GM12878 (cell line): ENCODE data around the gene TAS2R60. TPM values are rescaled to one million over a fixed set of nuclear protein-coding genes. Genes with fewer than 3 reads are reported as not detected.

Experiments
- ATAC-seq: fragments of 200-7000 bp; cut with Tn5 transposase; 3 replicates; pipeline ENCODE4 v1.9.1; 2020; ENCODE audit warnings: mild to moderate bottlenecking, moderate library complexity
- BruUV-seq: library from RNA; stranded (reverse); fragments of 400-500 nt; replicated peaks from 2 replicates; lab custom pipeline; 2021; lab: Mats Ljungman, UMichigan
- CTCF ChIA-PET: fragments of 300-600 bp; sonication (Branson Sonifier 250); formaldehyde crosslinking; extraction: SDS; loops from one replicate; lab custom pipeline; 2021; ENCODE audit warnings: inconsistent platforms; lab: Yijun Ruan, JAX
- POLR2A ChIA-PET: fragments of 350-600 bp; formaldehyde crosslinking; extraction: SDS; loops from one replicate; lab custom pipeline; 2021; ENCODE audit warnings: inconsistent platforms; lab: Charles Lee
- RAD21 ChIA-PET: fragments of 300-600 bp; sonication (Branson Sonifier 250); formaldehyde crosslinking; loops from one replicate; lab custom pipeline; 2023; ENCODE audit warnings: antibody characterized with exemption; ENCODE audit not compliant: unreplicated experiment; lab: Charles Lee
- SMC1A ChIA-PET: fragments of 300-600 bp; sonication (Branson Sonifier 250); formaldehyde crosslinking; loops from one replicate; lab custom pipeline; 2023; ENCODE audit not compliant: unreplicated experiment, uncharacterized antibody; lab: Charles Lee
- DNase-seq: peaks from one replicate; pipeline ENCODE4 v3.0.0-alpha.2; 2011; ENCODE audit warnings: low read depth, low spot score
- FAIRE-seq: peaks from 3 replicates; lab custom pipeline; 2011; peaks lifted over from hg19 to GRCh38; lab: Jason Lieb, UNC
- H2AFZ ChIP-seq: 2 replicates; pipeline ENCODE4 v1.6.0; 2011; ENCODE audit warnings: low read depth, low read length, control low read depth; ENCODE audit not compliant: control insufficient read depth
- H3K27ac ChIP-seq: 2 replicates; pipeline ENCODE4 v1.5.1; 2011; ENCODE audit warnings: control low read depth; ENCODE audit not compliant: control insufficient read depth, insufficient read depth
- H3K27me3 ChIP-seq, 2 experiments: replicated peaks in 1 of 2; 2 replicates each; pipeline versions ENCODE4 v1.6.0 to v1.6.1; 2011; ENCODE audit warnings: low read length in 1 of 2; ENCODE audit not compliant: control insufficient read depth in 2 of 2, insufficient read depth in 2 of 2
- H3K36me3 ChIP-seq, 2 experiments: 2 replicates each; pipeline ENCODE4 v1.5.1; 2011; ENCODE audit warnings: low read length in 1 of 2; ENCODE audit not compliant: control insufficient read depth in 2 of 2, insufficient read depth in 2 of 2
- H3K4me1 ChIP-seq: 2 replicates; pipeline ENCODE4 v1.6.1; 2011; ENCODE audit warnings: mild to moderate bottlenecking, low read length, moderate library complexity, mixed read lengths; ENCODE audit not compliant: control insufficient read depth, insufficient read depth
- H3K4me2 ChIP-seq: 2 replicates; pipeline ENCODE4 v1.6.0; 2011; ENCODE audit warnings: control low read depth; ENCODE audit not compliant: control insufficient read depth, insufficient read depth
- H3K4me3 ChIP-seq: fragments of 200-600 bp; sonication (generic); 2 replicates; pipeline ENCODE4 v1.5.1; 2016
- H3K79me2 ChIP-seq: 2 replicates; pipeline ENCODE4 v1.6.0; 2011; ENCODE audit warnings: low read length; ENCODE audit not compliant: control insufficient read depth, insufficient read depth
- H3K9ac ChIP-seq: 2 replicates; pipeline ENCODE4 v1.8.0; 2011; ENCODE audit warnings: low read length, control low read depth, mixed read lengths; ENCODE audit not compliant: control insufficient read depth, insufficient read depth
- H3K9me3 ChIP-seq: replicated peaks from 3 replicates; pipeline ENCODE4 v1.5.1; 2011; ENCODE audit warnings: mild to moderate bottlenecking, low read length; ENCODE audit not compliant: control insufficient read depth, insufficient read depth
- H4K20me1 ChIP-seq: 2 replicates; pipeline ENCODE4 v1.6.0; 2011; ENCODE audit not compliant: control insufficient read depth, insufficient read depth
- BMI1 ChIP-seq: fragments of 450-650 bp; IDR thresholded peaks from 2 replicates; pipeline ENCODE4 v1.6.1; 2016; ENCODE audit warnings: mild to moderate bottlenecking, moderate library complexity, borderline replicate concordance
- CBFB ChIP-seq: IDR thresholded peaks from 2 replicates; pipeline ENCODE4 v1.6.1; 2016; ENCODE audit warnings: antibody characterized with exemption, low read depth
- CBX3 ChIP-seq: fragments of 200-600 bp; sonication (generic); IDR thresholded peaks from 2 replicates; pipeline ENCODE4 v1.6.1; 2016; ENCODE audit warnings: low read depth, borderline replicate concordance
- CHD2 ChIP-seq: IDR thresholded peaks from 2 replicates; pipeline ENCODE4 v1.6.1; 2011; ENCODE audit warnings: low read depth, low read length, improper control_type of control experiment, borderline replicate concordance
- HDAC6 ChIP-seq: fragments of 200-600 bp; sonication (generic); IDR thresholded peaks from one replicate; pipeline ENCODE4 v1.8.0; 2017; ENCODE audit warnings: antibody characterized with exemption; ENCODE audit not compliant: unreplicated experiment
- KLF5 ChIP-seq: fragments of 450-650 bp; IDR thresholded peaks from 2 replicates; pipeline ENCODE4 v1.6.1; 2014; ENCODE audit warnings: mild to moderate bottlenecking; ENCODE audit not compliant: partially characterized antibody
- MYB ChIP-seq: fragments of 150-350 bp; IDR thresholded peaks from 2 replicates; pipeline ENCODE4 v1.6.1; 2014; ENCODE audit warnings: mild to moderate bottlenecking, low read depth, low read length, borderline replicate concordance
- ZSCAN29 ChIP-seq: fragments of 450-650 bp; IDR thresholded peaks from 2 replicates; pipeline ENCODE4 v1.6.1; 2017; ENCODE audit warnings: mild to moderate bottlenecking, moderate library complexity
- WGBS: methylation state at CpG from one replicate; pipeline ENCODE4 v1.1.6; 2016; ENCODE audit warnings: low lambda C conversion rate; ENCODE audit not compliant: insufficient replicate concordance, insufficient coverage; ENCODE audit errors: missing lambda C conversion rate; 5-methylcytosine and 5-hydroxymethylcytosine counted together
- in situ Hi-C: fragments of 300-500 bp; cut with MboI; formaldehyde crosslinking; loops from 9 replicates; pipeline ENCODE4 v1.14.3; 2018; ENCODE audit warnings: mixed read lengths
- intact Hi-C: fragments of 100-400 bp; cut with micrococcal nuclease; formaldehyde crosslinking; loops from one replicate; pipeline ENCODE4 v1.14.2; 2022; ENCODE audit not compliant: unreplicated experiment
- polyA plus RNA-seq, 11 experiments: library from polyadenylated mRNA; depleted of rRNA in 4 of 11; unstranded in 6 of 11; stranded (reverse) in 5 of 11; fragments of >200 nt; fragmentation: Nextera tagmentation in 4 of 11; fragmentation: Illumina TruSeq in 1 of 11; extraction: Ambion mirVana in 4 of 11; extraction: Trizol in 1 of 11; gene quantifications; 1 replicate in 1 of 11; 2 replicates in 10 of 11; pipeline versions ENCODE4 v1.2.1 to v1.2.3, GENCODE V29; 2011 to 2016; ENCODE audit warnings: inconsistent platforms in 2 of 11, missing spikeins in 2 of 11, low read depth in 1 of 11
- total RNA-seq, 4 experiments: library from RNA; depleted of rRNA in 3 of 4; stranded (reverse); fragments of >200 nt in 3 of 4; fragmentation: Illumina TruSeq in 1 of 4; extraction: Trizol in 1 of 4; gene quantifications; 2 replicates each; pipeline versions ENCODE4 v1.2.1 to v1.2.3, GENCODE V29; 2013 to 2021
- TF ChIP-seq, protein P1 (sequence below): fragments of 450-650 bp; IDR thresholded peaks from 2 replicates; pipeline ENCODE4 v1.6.1; 2016; ENCODE audit warnings: mild to moderate bottlenecking
- TF ChIP-seq, protein P2 (sequence below): fragments of 450-650 bp; IDR thresholded peaks from 2 replicates; pipeline ENCODE4 v1.6.1; 2017; ENCODE audit warnings: mild to moderate bottlenecking, low read depth, inconsistent platforms; ENCODE audit not compliant: poor library complexity, severe bottlenecking

TAS2R60 gene
- total and polyA plus RNA-seq, 10 of the 15 experiments (the other 5 are each of a cell fraction or from before 2014, with no cell fraction given): not detected

DNA sequence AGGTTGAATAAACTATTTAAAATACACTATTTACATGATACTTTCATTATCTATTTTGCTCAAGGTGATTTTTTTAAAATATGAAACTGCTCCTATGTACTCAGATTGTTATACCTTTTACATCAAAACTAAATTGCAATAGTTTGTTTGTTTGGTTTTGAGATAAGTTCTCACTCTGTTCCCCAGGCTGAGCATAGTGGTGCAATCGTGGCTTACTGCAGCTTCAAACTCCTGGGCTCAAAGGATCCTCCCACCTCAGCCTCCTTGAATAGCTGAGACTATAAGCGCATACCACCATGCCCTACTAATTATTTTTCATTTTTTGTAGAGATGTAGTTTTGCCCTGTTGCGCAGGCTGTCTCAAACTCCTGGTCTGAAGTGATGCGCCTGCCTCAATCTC is 12.7 kb downstream of the TAS2R60 start:
- Histone ChIP-seq H3K36me3 (no peaks in the 10 kb centered on the region), H3K4me1 (no peaks in the 10 kb centered on the region), H3K79me2 (no peaks in the 10 kb centered on the region), H3K9me3 (no peaks in the 10 kb centered on the region), H3K9ac (no peak overlapping the region), H4K20me1 (no peaks in the 10 kb centered on the region), H2AFZ (no peak overlapping the region), H3K4me3 (no peak overlapping the region), H3K27ac (no peak overlapping the region), H3K27me3 (peaks cover 0 to 4% of the 10 kb centered on the region in 2 experiments; a peak in 1 of 4 replicates), H3K4me2 (no peak overlapping the region)
- SMC1A ChIA-PET: interaction anchor here (1.5 kb wide), 1 partner anchor 16 kb away, joined by 3 read pairs; no protein-coding TSS in a partner anchor
- BruUV-seq: no TSS peak
- CTCF ChIA-PET: no interaction called here
- in situ Hi-C loops (no loop called here), intact Hi-C loops (no loop called here)
- WGBS: 68% methylated on average over 4 of the region's 4 CpGs
- no peak for TF ChIP-seq MYB
- TF ChIP-seq CBX3: no peak
- TF ChIP-seq BMI1: no peak
- DNase-seq: no peak
- no peak for FAIRE-seq
- POLR2A ChIA-PET: no interaction called here
- no peak for ATAC-seq
- RAD21 ChIA-PET: no interaction called here

DNA sequence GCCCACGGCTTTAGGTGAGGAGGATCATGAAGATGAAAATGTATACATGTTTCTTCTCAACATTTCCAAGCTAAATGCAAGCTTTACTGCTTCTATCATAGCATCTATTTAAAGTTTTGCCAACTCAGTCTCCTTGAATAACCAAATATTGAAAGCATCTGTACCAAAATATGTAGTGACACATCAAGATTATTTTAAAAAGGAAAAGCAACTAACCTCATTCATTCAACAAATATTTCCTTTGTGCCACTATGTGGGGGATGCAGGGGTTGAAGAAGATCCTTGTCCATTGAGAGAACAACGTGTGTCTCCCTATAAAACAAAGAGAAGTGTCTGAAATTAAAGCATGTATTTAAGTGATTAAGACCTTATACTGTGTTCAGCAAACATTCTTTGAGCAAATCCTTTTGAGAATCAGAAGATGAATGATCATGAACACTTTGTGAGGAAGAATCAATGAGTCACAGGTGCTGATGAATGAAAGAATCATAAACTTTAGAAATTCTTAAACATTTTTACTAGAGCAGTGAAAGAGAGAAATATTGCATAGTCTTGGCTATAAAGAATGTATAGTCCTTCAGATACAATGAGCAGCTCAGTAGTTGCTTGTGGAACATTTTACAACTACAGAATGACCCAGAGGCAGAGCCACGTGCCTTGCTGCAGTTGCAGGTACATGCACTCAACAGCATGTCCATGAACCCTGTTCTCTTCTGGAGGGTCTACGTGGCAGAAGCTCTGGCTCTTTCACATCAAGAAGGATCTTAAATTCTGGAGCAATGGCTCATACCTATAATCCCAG is 13.9 kb downstream of the TAS2R60 start:
- no peaks in the 10 kb centered on the region for H3K36me3 ChIP-seq
- H3K9me3 ChIP-seq: no peaks in the 10 kb centered on the region
- H4K20me1 ChIP-seq: no peaks in the 10 kb centered on the region
- no peak overlapping the region for H3K4me2 ChIP-seq
- no peak for DNase-seq
- no peaks in the 10 kb centered on the region for H3K4me1 ChIP-seq
- H3K9ac ChIP-seq: no peak overlapping the region
- H3K79me2 ChIP-seq: no peaks in the 10 kb centered on the region
- no TSS peak for BruUV-seq
- intact Hi-C loops (no loop called here), in situ Hi-C loops (no loop called here)
- CTCF ChIA-PET: no interaction called here
- RAD21 ChIA-PET: no interaction called here
- WGBS: 4% methylated on average over 4 of the region's 4 CpGs
- TF ChIP-seq KLF5 (no peak), HDAC6 (no peak), CBFB (no peak), ZSCAN29 (no peak), CHD2 (no peak)
- TF ChIP-seq, protein P1, sequence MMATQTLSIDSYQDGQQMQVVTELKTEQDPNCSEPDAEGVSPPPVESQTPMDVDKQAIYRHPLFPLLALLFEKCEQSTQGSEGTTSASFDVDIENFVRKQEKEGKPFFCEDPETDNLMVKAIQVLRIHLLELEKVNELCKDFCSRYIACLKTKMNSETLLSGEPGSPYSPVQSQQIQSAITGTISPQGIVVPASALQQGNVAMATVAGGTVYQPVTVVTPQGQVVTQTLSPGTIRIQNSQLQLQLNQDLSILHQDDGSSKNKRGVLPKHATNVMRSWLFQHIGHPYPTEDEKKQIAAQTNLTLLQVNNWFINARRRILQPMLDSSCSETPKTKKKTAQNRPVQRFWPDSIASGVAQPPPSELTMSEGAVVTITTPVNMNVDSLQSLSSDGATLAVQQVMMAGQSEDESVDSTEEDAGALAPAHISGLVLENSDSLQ: no peak
- TF ChIP-seq, protein P2, sequence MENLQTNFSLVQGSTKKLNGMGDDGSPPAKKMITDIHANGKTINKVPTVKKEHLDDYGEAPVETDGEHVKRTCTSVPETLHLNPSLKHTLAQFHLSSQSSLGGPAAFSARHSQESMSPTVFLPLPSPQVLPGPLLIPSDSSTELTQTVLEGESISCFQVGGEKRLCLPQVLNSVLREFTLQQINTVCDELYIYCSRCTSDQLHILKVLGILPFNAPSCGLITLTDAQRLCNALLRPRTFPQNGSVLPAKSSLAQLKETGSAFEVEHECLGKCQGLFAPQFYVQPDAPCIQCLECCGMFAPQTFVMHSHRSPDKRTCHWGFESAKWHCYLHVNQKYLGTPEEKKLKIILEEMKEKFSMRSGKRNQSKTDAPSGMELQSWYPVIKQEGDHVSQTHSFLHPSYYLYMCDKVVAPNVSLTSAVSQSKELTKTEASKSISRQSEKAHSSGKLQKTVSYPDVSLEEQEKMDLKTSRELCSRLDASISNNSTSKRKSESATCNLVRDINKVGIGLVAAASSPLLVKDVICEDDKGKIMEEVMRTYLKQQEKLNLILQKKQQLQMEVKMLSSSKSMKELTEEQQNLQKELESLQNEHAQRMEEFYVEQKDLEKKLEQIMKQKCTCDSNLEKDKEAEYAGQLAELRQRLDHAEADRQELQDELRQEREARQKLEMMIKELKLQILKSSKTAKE: no peak
- SMC1A ChIA-PET: interaction anchor here (1.5 kb wide), 1 partner anchor 15 kb away, joined by 3 read pairs; no protein-coding TSS in a partner anchor
- H2AFZ ChIP-seq: no peak overlapping the region
- H3K27me3 ChIP-seq: peaks cover 0 to 4% of the 10 kb centered on the region in 2 experiments; a peak in 1 of 4 replicates
- FAIRE-seq: no peak
- no peak overlapping the region for H3K27ac ChIP-seq
- H3K4me3 ChIP-seq: no peak overlapping the region
- ATAC-seq: no peak
- POLR2A ChIA-PET: no interaction called here
